ENCODE data around the gene HACD1. TPM values are rescaled to one million over a fixed set of nuclear protein-coding genes. Genes with fewer than 3 reads are reported as not detected.

HACD1 gene
- polyA plus RNA-seq, 3 donors: 0.53 to 1.4 (median 0.86) TPM

GRCh38 chr10:17607060-17607459 lies 10.1 kb downstream of the HACD1 start:
- no peak overlapping the region for H2AFZ ChIP-seq (ENCODE audit: insufficient read depth, low read depth, low read length, poor library complexity, severe bottlenecking)
- peaks cover 5% of the 10 kb centered on the region for H3K4me1 Mint-ChIP-seq
- H3K27me3 ChIP-seq (ENCODE audit: control insufficient read depth in 2 of 2, insufficient read depth in 2 of 2, low read length in 2 of 2): no peaks in the 10 kb centered on the region
- no peaks in the 10 kb centered on the region for H3K36me3 ChIP-seq (replicated peaks in 1 of 2; ENCODE audit: control insufficient read depth in 1 of 2, insufficient read depth in 2 of 2, low read length in 2 of 2)
- no peak overlapping the region for H3K4me2 ChIP-seq (replicated peaks; ENCODE audit: extremely low read depth, low read length, poor library complexity, severe bottlenecking)
- TF ChIP-seq CTCF (IDR thresholded peaks at IDR 0.05): no peak
- H3K9me3 ChIP-seq (replicated peaks in 1 of 2; ENCODE audit: control insufficient read depth in 1 of 2, insufficient read depth in 1 of 2, low read length in 2 of 2): no peaks in the 10 kb centered on the region
- H3K27ac Mint-ChIP-seq: no peak overlapping the region
- peaks cover 0 to 2% (median 0%) of the 10 kb centered on the region in 3 donors for H3K27me3 Mint-ChIP-seq (ENCODE audit: low read depth in 3 of 3)
- H3K27ac ChIP-seq (ENCODE audit: low read depth in 1 of 2, low read length in 2 of 2): no peak overlapping the region
- no peaks in the 10 kb centered on the region for H4K20me1 ChIP-seq (ENCODE audit: insufficient read depth, low read length)
- WGBS (ENCODE audit: insufficient coverage): 90% methylated on average over 1 of the region's 2 CpGs
- no peak overlapping the region for H3K9ac ChIP-seq (ENCODE audit: insufficient read depth, low read length, poor library complexity, severe bottlenecking)
- no peak overlapping the region for H3K4me3 ChIP-seq (replicated peaks in 1 of 3; ENCODE audit: low read depth in 2 of 3, low read length in 3 of 3)
- intact Hi-C loops (cut with micrococcal nuclease): loop anchor here (2.0 to 5.0 kb wide), 4 partner anchors 135 to 500 kb away; no protein-coding TSS in a partner anchor
- no peak for DNase-seq
- no peaks in the 10 kb centered on the region for H3K9me3 Mint-ChIP-seq
- no peak overlapping the region for H3K4me3 Mint-ChIP-seq
- peaks cover 0 to 2% of the 10 kb centered on the region in 2 donors for H3K36me3 Mint-ChIP-seq
- no peaks in the 10 kb centered on the region for H3K4me1 ChIP-seq (ENCODE audit: control insufficient read depth in 1 of 2, insufficient read depth in 2 of 2, low read length in 2 of 2)
- no peaks in the 10 kb centered on the region for H3K79me2 ChIP-seq (ENCODE audit: insufficient read depth, low read length)

GRCh38 chr10:17606547-17607040 lies 10.6 kb downstream of the HACD1 start:
- no peak overlapping the region for H3K27ac ChIP-seq (ENCODE audit: low read depth in 1 of 2, low read length in 2 of 2)
- Mint-ChIP-seq H3K27ac (no peak overlapping the region), H3K4me1 (peaks cover 5% of the 10 kb centered on the region), H3K36me3 (peaks cover 0 to 2% of the 10 kb centered on the region in 2 donors), H3K9me3 (no peaks in the 10 kb centered on the region), H3K27me3 (ENCODE audit: low read depth in 3 of 3) (peaks cover 0 to 2% (median 0%) of the 10 kb centered on the region in 3 donors), H3K4me3 (no peak overlapping the region)
- H3K36me3 ChIP-seq (replicated peaks in 1 of 2; ENCODE audit: control insufficient read depth in 1 of 2, insufficient read depth in 2 of 2, low read length in 2 of 2): no peaks in the 10 kb centered on the region
- no peak overlapping the region for H3K9ac ChIP-seq (ENCODE audit: insufficient read depth, low read length, poor library complexity, severe bottlenecking)
- no peak for TF ChIP-seq CTCF (IDR thresholded peaks at IDR 0.05)
- no peak overlapping the region for H3K4me3 ChIP-seq (replicated peaks in 1 of 3; ENCODE audit: low read depth in 2 of 3, low read length in 3 of 3)
- H3K9me3 ChIP-seq (replicated peaks in 1 of 2; ENCODE audit: control insufficient read depth in 1 of 2, insufficient read depth in 1 of 2, low read length in 2 of 2): no peaks in the 10 kb centered on the region
- H4K20me1 ChIP-seq (ENCODE audit: insufficient read depth, low read length): no peaks in the 10 kb centered on the region
- no peaks in the 10 kb centered on the region for H3K4me1 ChIP-seq (ENCODE audit: control insufficient read depth in 1 of 2, insufficient read depth in 2 of 2, low read length in 2 of 2)
- no peak for DNase-seq
- intact Hi-C loops (cut with micrococcal nuclease): loop anchor here (2.0 to 5.0 kb wide), 4 partner anchors 136 to 501 kb away; no protein-coding TSS in a partner anchor
- H3K27me3 ChIP-seq (ENCODE audit: control insufficient read depth in 2 of 2, insufficient read depth in 2 of 2, low read length in 2 of 2): no peaks in the 10 kb centered on the region
- H3K79me2 ChIP-seq (ENCODE audit: insufficient read depth, low read length): no peaks in the 10 kb centered on the region
- no peak overlapping the region for H2AFZ ChIP-seq (ENCODE audit: insufficient read depth, low read depth, low read length, poor library complexity, severe bottlenecking)
- WGBS (ENCODE audit: insufficient coverage): no CpG with 5 or more reads among the region's 3 CpGs
- no peak overlapping the region for H3K4me2 ChIP-seq (replicated peaks; ENCODE audit: extremely low read depth, low read length, poor library complexity, severe bottlenecking)

All from CD14-positive monocyte (primary cell).